ENCODE results near the gene STAG3. TPM values are rescaled to one million over a fixed set of nuclear protein-coding genes. Genes with fewer than 3 reads are reported as not detected.
"Not testable (repeated sequence)": the region's sequence is repeated elsewhere in the genome, so short reads cannot be mapped to it uniquely, and the experiment has no call there.

Gene STAG3
- total and polyA plus RNA-seq, 4 donors = 2.0 to 2.8 (median 2.1) TPM

DNA sequence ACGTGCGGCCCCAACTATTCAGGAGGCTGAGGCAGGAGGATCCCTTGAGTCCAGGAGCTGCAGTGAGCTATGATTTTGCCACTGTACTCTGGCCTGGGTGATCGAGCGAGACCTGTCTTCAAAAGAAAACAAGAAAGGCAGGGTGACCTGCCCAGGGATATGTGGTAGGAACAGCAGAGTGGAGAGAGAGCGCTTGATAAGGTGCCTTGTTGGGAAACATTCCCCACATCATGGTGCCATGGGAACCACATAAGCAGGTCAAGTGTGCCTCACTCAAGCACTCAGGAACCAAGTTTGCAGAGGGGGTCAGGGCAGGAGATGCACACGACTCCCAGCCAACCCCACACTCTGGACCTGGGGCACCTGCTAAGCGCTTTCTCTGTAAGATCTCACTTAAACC, 79.3 kb downstream of the STAG3 start:
- ATAC-seq (ENCODE audit: insufficient read depth, low FRiP score) (no peak), DNase-seq (no peak)
- Histone ChIP-seq H3K4me1 (ENCODE audit: control insufficient read depth in 5 of 5, insufficient read depth in 5 of 5, low read length in 5 of 5) (no peaks in the 10 kb centered on the region), H3K36me3 (ENCODE audit: control insufficient read depth in 4 of 4, insufficient read depth in 4 of 4, low read length in 4 of 4) (no peaks in the 10 kb centered on the region), H3K9me3 (ENCODE audit: control insufficient read depth in 4 of 4, insufficient read depth in 3 of 4, low read length in 3 of 4) (no peaks in the 10 kb centered on the region), H3K4me3 (no peak overlapping the region), H3K27me3 (ENCODE audit: control insufficient read depth in 3 of 3, insufficient read depth in 3 of 3, low read length in 2 of 3) (no peaks in the 10 kb centered on the region), H3K9ac (ENCODE audit: insufficient read depth in 1 of 2, low read length in 2 of 2) (no peak overlapping the region), H3K27ac (ENCODE audit: low read depth in 1 of 2, low read length in 1 of 2) (no peak overlapping the region)
- 83 to 91% methylated on average over 7 of the region's 7 CpGs for WGBS, 2 donors
- no peak for TF ChIP-seq CTCF (IDR thresholded peaks at IDR 0.05; ENCODE audit: control extremely low read depth, extremely low read depth)

DNA sequence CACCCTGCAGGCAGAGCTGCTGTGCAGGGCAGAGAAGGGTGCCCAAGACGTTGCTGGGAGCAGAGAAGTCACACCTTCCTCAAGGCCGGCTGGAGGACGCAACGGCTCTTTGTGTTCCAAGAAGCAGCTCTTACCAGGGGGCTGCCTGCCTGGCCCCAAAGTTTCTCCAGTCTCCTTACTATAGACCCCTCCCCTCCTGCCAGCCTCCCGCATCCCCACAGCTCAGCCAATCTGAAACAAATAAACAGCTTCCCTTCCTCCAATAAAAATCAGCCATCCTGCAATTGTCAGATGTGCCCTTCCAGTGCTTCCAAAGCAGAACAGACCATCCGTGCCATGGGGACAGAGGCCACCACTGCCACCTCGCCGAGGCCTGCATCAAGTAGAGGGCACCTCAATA, 82.3 kb downstream of the STAG3 start:
- not testable (repeated sequence) for H3K4me1 ChIP-seq (ENCODE audit: control insufficient read depth in 5 of 5, insufficient read depth in 5 of 5, low read length in 5 of 5); H3K4me3 ChIP-seq; H3K9me3 ChIP-seq (ENCODE audit: control insufficient read depth in 4 of 4, insufficient read depth in 3 of 4, low read length in 3 of 4); ATAC-seq (ENCODE audit: insufficient read depth, low FRiP score); H3K27ac ChIP-seq (ENCODE audit: low read depth in 1 of 2, low read length in 1 of 2); DNase-seq; H3K9ac ChIP-seq (ENCODE audit: insufficient read depth in 1 of 2, low read length in 2 of 2); H3K36me3 ChIP-seq (ENCODE audit: control insufficient read depth in 4 of 4, insufficient read depth in 4 of 4, low read length in 4 of 4); H3K27me3 ChIP-seq (ENCODE audit: control insufficient read depth in 3 of 3, insufficient read depth in 3 of 3, low read length in 2 of 3)
- WGBS, 2 donors = 85 to 90% methylated on average over 8 of the region's 8 CpGs

GRCh38 chr7:100262896-100263295, 85.2 kb downstream of the STAG3 start:
- H3K27ac ChIP-seq (ENCODE audit: low read depth in 1 of 2, low read length in 1 of 2); H3K36me3 ChIP-seq (ENCODE audit: control insufficient read depth in 4 of 4, insufficient read depth in 4 of 4, low read length in 4 of 4); H3K27me3 ChIP-seq (ENCODE audit: control insufficient read depth in 3 of 3, insufficient read depth in 3 of 3, low read length in 2 of 3); H3K9me3 ChIP-seq (ENCODE audit: control insufficient read depth in 4 of 4, insufficient read depth in 3 of 4, low read length in 3 of 4); ATAC-seq (ENCODE audit: insufficient read depth, low FRiP score); H3K9ac ChIP-seq (ENCODE audit: insufficient read depth in 1 of 2, low read length in 2 of 2); H3K4me3 ChIP-seq; H3K4me1 ChIP-seq (ENCODE audit: control insufficient read depth in 5 of 5, insufficient read depth in 5 of 5, low read length in 5 of 5); DNase-seq: not testable (repeated sequence)
- WGBS, 2 donors = 95 to 96% methylated on average over 4 of the region's 4 CpGs

Other genes with a start within 250 kb of the STAG3 start
- under 1 TPM in 1 of 2 donors, not detected in 1; 0.31 TPM for gene GJC3, start 248.3 kb upstream of the STAG3 start, total RNA-seq
- under 1 TPM; 0.07 to 0.22 TPM for gene GJC3, start 248.3 kb upstream of the STAG3 start, polyA plus RNA-seq
- gene AZGP1, start 201.9 kb upstream of the STAG3 start, total RNA-seq = 10 to 100 TPM in 1 of 2 donors, 1 to 10 TPM in 1; 4.1 to 52.8 TPM
- gene AZGP1, start 201.9 kb upstream of the STAG3 start, polyA plus RNA-seq = 10 to 100 TPM in 1 of 2 donors, 1 to 10 TPM in 1; 4.2 to 82.8 TPM
- 10 to 100 TPM; 50.4 to 54.0 TPM for gene ZKSCAN1, start 162.3 kb upstream of the STAG3 start, total RNA-seq
- 1 to 10 TPM; 8.2 to 8.7 TPM for gene ZKSCAN1, start 162.3 kb upstream of the STAG3 start, polyA plus RNA-seq
- gene ZSCAN21, start 128.1 kb upstream of the STAG3 start, total RNA-seq = 10 to 100 TPM in 1 of 2 donors, 1 to 10 TPM in 1; 9.0 to 13.1 TPM
- 1 to 10 TPM; 4.7 to 5.1 TPM for gene ZSCAN21, start 128.1 kb upstream of the STAG3 start, polyA plus RNA-seq
- 10 to 100 TPM; 29.4 to 30.5 TPM for gene ZNF3, start 96.2 kb upstream of the STAG3 start, total RNA-seq
- 10 to 100 TPM; 12.8 to 17.4 TPM for gene ZNF3, start 96.2 kb upstream of the STAG3 start, polyA plus RNA-seq
- 10 to 100 TPM; 66.1 to 89.3 TPM for gene COPS6, start 88.9 kb upstream of the STAG3 start, total RNA-seq
- 100 to 1,000 TPM in 1 of 2 donors, 10 to 100 TPM in 1; 90.5 to 108 TPM for gene COPS6, start 88.9 kb upstream of the STAG3 start, polyA plus RNA-seq
- 10 to 100 TPM; 42.2 to 54.7 TPM for gene MCM7, start 76.5 kb upstream of the STAG3 start, total RNA-seq
- gene MCM7, start 76.5 kb upstream of the STAG3 start, polyA plus RNA-seq = 10 to 100 TPM; 36.0 to 41.5 TPM
- 10 to 100 TPM; 15.7 to 24.2 TPM for gene AP4M1, start 76.3 kb upstream of the STAG3 start, total RNA-seq
- 10 to 100 TPM; 14.8 to 18.5 TPM for gene AP4M1, start 76.3 kb upstream of the STAG3 start, polyA plus RNA-seq
- 10 to 100 TPM; 36.1 to 51.5 TPM for gene TAF6, start 58.6 kb upstream of the STAG3 start, total RNA-seq
- gene TAF6, start 58.6 kb upstream of the STAG3 start, polyA plus RNA-seq = 10 to 100 TPM; 31.5 to 39.8 TPM
- gene CNPY4, start 58.3 kb upstream of the STAG3 start, total RNA-seq = 10 to 100 TPM; 11.9 to 18.6 TPM
- 10 to 100 TPM in 1 of 2 donors, 1 to 10 TPM in 1; 9.8 to 10.5 TPM for gene CNPY4, start 58.3 kb upstream of the STAG3 start, polyA plus RNA-seq
- 1 to 10 TPM; 2.2 to 2.9 TPM for gene MBLAC1, start 51.0 kb upstream of the STAG3 start, total RNA-seq
- gene MBLAC1, start 51.0 kb upstream of the STAG3 start, polyA plus RNA-seq = 1 to 10 TPM; 1.7 to 1.9 TPM
- 100 to 1,000 TPM in 1 of 2 donors, 10 to 100 TPM in 1; 63.4 to 134 TPM for gene LAMTOR4, start 29.0 kb upstream of the STAG3 start, total RNA-seq
- gene LAMTOR4, start 29.0 kb upstream of the STAG3 start, polyA plus RNA-seq = 100 to 1,000 TPM; 240 to 288 TPM
- 10 to 100 TPM in 1 of 2 donors, 1 to 10 TPM in 1; 9.8 to 27.9 TPM for gene TRAPPC14, start 19.2 kb upstream of the STAG3 start, total RNA-seq
- gene TRAPPC14, start 19.2 kb upstream of the STAG3 start, polyA plus RNA-seq = 10 to 100 TPM; 19.5 to 19.6 TPM
- 1 to 10 TPM; 6.1 to 8.0 TPM for gene GAL3ST4, start 9.3 kb upstream of the STAG3 start, total RNA-seq
- 1 to 10 TPM; 1.5 to 4.2 TPM for gene GAL3ST4, start 9.3 kb upstream of the STAG3 start, polyA plus RNA-seq
- gene GPC2, start 537 bp upstream of the STAG3 start, total RNA-seq = 1 to 10 TPM; 1.4 to 2.1 TPM
- under 1 TPM; 0.61 to 0.68 TPM for gene GPC2, start 537 bp upstream of the STAG3 start, polyA plus RNA-seq
- gene PVRIG, start 42.0 kb downstream of the STAG3 start, total RNA-seq = under 1 TPM; 0.52 to 0.82 TPM
- gene PVRIG, start 42.0 kb downstream of the STAG3 start, polyA plus RNA-seq = 1 to 10 TPM in 1 of 2 donors, under 1 TPM in 1; 0.41 to 1.6 TPM
- gene SPDYE3, start 129.8 kb downstream of the STAG3 start, total RNA-seq = not detected
- gene SPDYE3, start 129.8 kb downstream of the STAG3 start, polyA plus RNA-seq = under 1 TPM; 0.06 to 0.10 TPM
- 10 to 100 TPM; 22.0 to 50.1 TPM for gene PILRB, start 180.2 kb downstream of the STAG3 start, total RNA-seq
- 10 to 100 TPM; 26.1 to 36.3 TPM for gene PILRB, start 180.2 kb downstream of the STAG3 start, polyA plus RNA-seq
- 10 to 100 TPM in 1 of 2 donors, 1 to 10 TPM in 1; 9.9 to 40.9 TPM for gene PILRA, start 195.6 kb downstream of the STAG3 start, total RNA-seq
- gene PILRA, start 195.6 kb downstream of the STAG3 start, polyA plus RNA-seq = 100 to 1,000 TPM in 1 of 2 donors, 10 to 100 TPM in 1; 14.2 to 122 TPM